PC-3 (cell line): ENCODE measurements around the gene GPX4.

Source experiments
- EZH2 ChIP-seq: fragments of 300-600 bp; sonication (generic); IDR thresholded peaks from one replicate; pipeline ENCODE4 v1.6.1; 2017; ENCODE audit warnings: antibody characterized with exemption, mild to moderate bottlenecking, low read length; ENCODE audit not compliant: unreplicated experiment
- EZH2phosphoT487 ChIP-seq: fragments of 300-600 bp; sonication (generic); IDR thresholded peaks from 2 replicates; pipeline ENCODE4 v1.6.1; 2018; ENCODE audit warnings: mild to moderate bottlenecking, antibody characterized with exemption, low read length, borderline replicate concordance
- TF ChIP-seq, protein P1 (sequence below): fragments of 300-600 bp; sonication (generic); conservative IDR thresholded peaks from 2 replicates; pipeline ENCODE4 v1.5.1; 2017; ENCODE audit warnings: antibody characterized with exemption, low read depth, mild to moderate bottlenecking, low read length

DNA sequence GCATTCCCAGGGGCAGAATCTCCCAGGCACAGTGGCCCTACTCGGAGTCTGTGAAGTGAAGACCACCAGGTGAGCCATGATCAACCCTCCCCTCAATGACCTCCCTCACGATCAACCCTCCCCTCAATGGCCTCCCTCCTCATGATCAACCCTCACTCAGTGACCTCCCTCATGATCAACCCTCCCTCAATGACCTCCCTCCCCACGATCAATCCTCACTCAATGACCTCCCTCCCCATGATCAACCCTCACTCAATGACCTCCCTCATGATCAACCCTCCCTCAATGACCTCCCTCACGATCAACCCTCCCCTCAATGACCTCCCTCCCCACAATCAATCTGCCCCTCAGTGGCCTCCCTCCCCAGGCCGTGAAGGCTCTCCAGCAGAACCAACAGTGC, 38.1 kb downstream of the GPX4 start:
- TF ChIP-seq, protein P1, sequence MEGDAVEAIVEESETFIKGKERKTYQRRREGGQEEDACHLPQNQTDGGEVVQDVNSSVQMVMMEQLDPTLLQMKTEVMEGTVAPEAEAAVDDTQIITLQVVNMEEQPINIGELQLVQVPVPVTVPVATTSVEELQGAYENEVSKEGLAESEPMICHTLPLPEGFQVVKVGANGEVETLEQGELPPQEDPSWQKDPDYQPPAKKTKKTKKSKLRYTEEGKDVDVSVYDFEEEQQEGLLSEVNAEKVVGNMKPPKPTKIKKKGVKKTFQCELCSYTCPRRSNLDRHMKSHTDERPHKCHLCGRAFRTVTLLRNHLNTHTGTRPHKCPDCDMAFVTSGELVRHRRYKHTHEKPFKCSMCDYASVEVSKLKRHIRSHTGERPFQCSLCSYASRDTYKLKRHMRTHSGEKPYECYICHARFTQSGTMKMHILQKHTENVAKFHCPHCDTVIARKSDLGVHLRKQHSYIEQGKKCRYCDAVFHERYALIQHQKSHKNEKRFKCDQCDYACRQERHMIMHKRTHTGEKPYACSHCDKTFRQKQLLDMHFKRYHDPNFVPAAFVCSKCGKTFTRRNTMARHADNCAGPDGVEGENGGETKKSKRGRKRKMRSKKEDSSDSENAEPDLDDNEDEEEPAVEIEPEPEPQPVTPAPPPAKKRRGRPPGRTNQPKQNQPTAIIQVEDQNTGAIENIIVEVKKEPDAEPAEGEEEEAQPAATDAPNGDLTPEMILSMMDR: no peak
- TF ChIP-seq EZH2: no peak
- no peak for TF ChIP-seq EZH2phosphoT487
